GM19023 (cell line): ENCODE data around the gene SLC15A3.
"Not testable (repeated sequence)": the region's sequence is repeated elsewhere in the genome, so short reads cannot be mapped to it uniquely, and the experiment has no call there.

ENCODE experiments used
- ATAC-seq: cut with Tn5 transposase; IDR thresholded peaks from one replicate; pipeline ENCODE4 v1.9.1; 2021; ENCODE audit warnings: mild to moderate bottlenecking, moderate library complexity; ENCODE audit not compliant: unreplicated experiment

The SLC15A3 gene

DNA sequence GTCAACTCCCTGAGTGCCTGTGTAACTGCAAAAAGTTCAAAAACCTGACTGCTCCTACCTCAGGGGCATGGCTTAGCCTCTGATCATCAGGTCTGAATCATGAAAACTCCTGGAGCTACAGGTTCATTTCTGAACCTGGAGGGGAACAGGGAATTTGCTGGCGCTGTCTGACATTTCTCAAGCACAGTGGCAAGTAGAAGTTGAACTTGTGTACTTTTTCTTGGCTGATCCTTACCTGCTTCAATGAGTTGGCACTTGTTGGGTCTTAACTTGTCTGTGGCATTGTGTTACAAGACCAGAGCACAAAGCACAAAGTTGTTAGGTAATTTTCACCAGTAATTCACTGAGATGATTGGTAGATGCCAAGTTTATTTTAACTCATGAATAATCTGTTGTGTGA, 34.7 kb downstream of the SLC15A3 start:
- no peak for ATAC-seq

DNA sequence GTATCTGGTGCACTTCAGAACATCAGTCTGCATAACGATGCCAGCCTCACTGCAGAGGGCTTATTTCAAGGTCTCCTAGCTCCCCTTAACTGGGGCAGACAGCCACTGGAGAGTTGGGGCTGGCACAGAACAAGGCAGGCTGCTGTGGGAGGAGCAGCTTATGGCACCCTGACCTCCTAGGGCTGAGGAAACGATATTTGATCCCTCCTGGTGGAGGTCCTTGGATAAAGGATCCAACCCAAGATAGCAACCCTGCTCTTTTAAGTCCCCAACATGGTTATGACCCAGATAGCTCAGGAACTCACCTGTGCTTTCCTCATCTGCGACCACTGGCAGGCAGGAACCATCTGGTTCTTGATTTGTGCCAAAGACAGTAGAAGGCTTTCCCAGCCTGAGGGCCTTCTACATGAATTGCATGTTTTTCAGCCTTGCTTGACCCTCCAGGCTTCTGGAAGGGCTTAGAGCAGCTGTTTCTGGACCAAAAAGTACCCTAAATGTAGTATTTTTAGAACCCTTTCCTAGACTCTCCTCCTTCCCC, 35.2 kb downstream of the SLC15A3 start:
- ATAC-seq, result no peak

DNA sequence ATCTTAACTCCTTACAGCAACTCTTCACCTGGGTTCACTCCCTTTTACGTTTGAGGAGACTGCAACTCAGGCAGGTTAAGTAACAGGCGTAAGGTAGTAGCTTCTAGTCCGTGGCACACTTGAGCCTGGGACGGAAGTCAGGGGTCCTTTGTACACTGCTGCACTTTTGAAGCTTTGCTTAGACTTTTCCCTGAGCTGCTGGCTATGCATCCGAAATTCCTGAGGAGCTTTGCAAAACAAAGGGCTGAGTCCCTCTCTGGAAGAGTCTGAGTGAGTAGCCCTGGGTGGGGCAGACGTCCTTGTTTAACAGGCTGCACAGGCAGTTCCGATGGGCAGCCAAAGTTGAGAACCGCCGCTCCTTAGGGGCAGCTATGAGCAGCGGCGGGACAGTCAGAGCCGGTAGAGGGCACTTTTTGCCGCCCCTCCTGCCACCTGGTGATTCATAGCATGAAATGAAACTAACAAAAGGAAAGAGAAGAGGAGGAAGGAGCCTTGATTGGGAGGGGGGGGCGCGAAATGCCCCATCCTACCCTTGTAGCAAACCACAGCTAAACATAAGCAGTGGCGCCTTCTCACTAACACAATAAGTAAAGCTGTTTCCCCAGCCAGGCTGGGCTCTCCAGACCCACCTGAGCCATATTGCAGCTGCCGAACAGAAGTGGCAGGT, 36.6 kb downstream of the SLC15A3 start:
- peak; percentile 45 for ATAC-seq

DNA sequence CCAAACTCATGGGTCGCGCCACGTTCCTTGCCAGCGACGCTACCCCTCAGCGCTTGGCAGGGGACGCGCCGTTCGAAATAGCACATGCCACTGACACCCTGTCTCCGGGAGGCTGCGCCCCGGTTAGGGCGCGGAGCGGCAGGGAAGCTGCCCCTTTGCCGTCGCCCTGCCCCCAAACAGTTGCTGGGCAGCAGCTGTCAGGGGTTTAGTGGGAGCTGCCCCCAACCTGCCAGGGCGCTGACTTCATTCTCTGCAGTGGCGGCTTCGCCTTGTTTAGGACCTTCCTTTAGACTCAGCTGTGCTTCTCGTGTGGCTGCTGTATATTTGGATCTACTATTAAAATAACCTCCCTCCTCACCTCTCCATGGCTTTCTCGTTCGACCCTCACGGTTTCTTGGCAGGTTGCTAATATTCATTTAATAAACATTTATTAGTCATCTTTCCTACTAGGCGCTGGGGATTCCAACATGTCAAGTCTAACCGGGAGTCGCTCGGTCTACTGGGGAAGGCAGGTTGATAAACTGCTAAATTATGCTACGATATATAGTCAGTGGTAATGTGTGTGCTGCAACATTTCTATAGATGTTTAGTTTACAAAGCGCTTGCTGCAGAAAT, 37.2 kb downstream of the SLC15A3 start:
- peak; percentile 5 for ATAC-seq

DNA sequence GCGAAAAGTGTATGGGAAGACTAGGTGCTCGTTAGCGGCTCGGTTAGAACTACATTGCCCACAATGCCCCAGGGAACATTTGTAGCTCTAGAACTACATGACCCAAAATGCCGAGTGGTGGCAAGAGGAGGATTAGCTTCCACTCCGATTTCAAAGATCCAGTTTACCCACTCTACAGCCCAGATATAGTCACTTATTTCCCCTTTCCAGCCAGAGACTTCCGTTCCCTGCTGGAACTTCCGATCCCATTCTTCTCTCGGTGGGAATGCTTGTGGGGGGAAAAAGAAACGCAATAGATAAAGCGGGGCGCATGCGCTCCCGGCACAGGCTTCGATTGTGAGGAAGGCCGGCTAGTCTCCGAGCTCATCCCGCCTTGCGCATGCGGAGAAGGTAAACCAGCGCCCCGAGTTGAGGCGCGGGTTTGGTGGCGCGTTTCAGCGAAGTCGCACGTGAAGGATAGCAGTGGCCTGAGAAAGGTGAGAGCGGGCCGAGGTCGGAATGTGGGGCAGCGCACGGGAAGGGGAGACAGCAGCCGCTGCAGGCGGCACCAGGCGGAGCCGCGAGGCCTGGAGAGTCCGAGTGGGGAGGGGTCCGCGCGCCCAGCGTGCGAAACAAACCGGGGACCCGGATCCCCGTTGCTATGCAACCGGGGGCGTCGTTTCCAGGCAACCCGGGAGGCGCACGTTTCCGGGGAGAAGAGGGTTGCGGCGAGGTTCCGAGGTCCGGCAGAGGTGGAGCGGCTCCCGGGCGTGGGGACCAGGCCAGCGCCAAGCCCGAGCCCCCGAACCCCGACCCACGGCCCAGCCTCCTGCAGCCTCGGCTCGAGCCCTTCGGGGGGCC, 38.0 kb downstream of the SLC15A3 start, which contains the start of gene TMEM109:
Gene TMEM109, plus strand, starts transcription at position 366 of the 840 bp plus-strand sequence. CDS start 5,536 bp downstream, outside the sequence.
- ATAC-seq, result peak; percentile 51

GRCh38 chr11:60912851-60913528, 39.0 kb downstream of the SLC15A3 start:
- ATAC-seq, result no peak

DNA sequence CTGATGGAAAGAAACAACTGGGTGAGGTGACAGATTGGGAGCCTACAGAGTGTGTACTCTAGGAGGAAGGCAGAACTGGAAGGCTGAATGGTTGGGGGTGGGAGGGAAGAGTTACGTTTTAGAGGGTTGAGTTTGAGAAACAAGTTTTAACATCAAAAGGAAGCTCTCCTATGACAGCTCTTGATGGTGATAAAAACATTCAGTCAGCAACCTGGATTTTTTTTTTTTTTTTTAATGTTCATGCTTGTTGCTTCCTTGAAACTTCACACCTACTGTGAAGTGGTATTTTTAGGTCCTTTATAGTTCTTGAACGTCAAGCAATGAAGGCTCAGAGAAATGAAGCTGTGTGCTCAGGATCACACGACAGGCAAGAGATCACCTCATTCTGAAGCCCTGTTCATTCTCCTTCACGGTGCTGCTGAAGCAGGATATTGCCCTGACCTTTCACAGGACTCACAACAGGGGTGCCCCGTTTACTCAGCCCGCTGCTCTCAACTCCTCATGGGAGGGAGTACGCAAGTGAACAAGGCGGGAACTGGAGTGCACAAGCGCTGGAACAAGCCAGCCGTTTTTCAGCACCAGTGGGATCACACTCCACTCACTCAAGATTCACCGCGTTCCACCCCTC, 39.6 kb downstream of the SLC15A3 start:
- ATAC-seq, result no peak

GRCh38 chr11:60910711-60911380, 41.1 kb downstream of the SLC15A3 start:
- ATAC-seq, result no peak

DNA sequence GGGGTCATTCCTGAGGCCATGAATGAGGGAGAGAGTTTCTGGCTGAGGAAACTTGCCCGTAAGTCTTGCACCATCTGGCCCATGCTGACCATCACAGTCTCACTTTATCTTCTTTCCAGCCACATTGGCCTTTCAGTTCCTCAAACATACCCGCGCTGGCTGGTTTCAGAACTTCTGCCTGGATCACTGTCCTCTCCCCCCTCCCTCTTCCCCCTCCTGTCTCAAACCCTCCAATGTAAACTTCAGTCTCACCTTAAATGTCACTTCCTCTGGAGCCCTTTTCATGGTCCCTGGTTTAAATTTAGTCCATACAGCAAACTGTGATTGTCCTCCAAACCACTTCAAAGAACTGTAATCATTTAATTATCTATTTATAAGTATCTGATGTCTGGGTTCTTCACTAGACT, 41.7 kb downstream of the SLC15A3 start:
- ATAC-seq, result peak; percentile 27

GRCh38 chr11:60909680-60910280, 42.2 kb downstream of the SLC15A3 start:
- not testable (repeated sequence) for ATAC-seq

- ATAC-seq, result no peak
Observed at GRCh38 chr11:60908803-60909202, 43.2 kb downstream of the SLC15A3 start.

- ATAC-seq, result peak; percentile 77
Observed at GRCh38 chr11:60906132-60906972, 45.6 kb downstream of the SLC15A3 start, which contains the start of gene PRPF19. Gene PRPF19 (minus strand): TSS chr11:60906585. CDS start chr11:60906382, 203 bp downstream.

GRCh38 chr11:60905551-60906113, 46.3 kb downstream of the SLC15A3 start:
- no peak for ATAC-seq

- no peak for ATAC-seq
Observed at GRCh38 chr11:60905047-60905446, 46.9 kb downstream of the SLC15A3 start.

- no peak for ATAC-seq
Observed at GRCh38 chr11:60902625-60903024, 49.4 kb downstream of the SLC15A3 start.

GRCh38 chr11:60900673-60901404, 51.1 kb downstream of the SLC15A3 start:
- ATAC-seq, result no peak

- no peak for ATAC-seq
Observed at GRCh38 chr11:60899977-60900376, 52.0 kb downstream of the SLC15A3 start.
